Lower leg skin (tissue), 4 donors: ENCODE measurements around the gene SDK1. TPM values are rescaled to one million over a fixed set of nuclear protein-coding genes. Genes with fewer than 3 reads are reported as not detected.
"Not testable (repeated sequence)": the region's sequence is repeated elsewhere in the genome, so short reads cannot be mapped to it uniquely, and the experiment has no call there.

Source experiments
- DNase-seq, 2 donors: peaks; one replicate each; pipeline ENCODE4 v3.0.0-alpha.2; 2019; ENCODE audit warnings: low spot score in 2 of 2
- H3K4me3 ChIP-seq: fragments of 200-600 bp; sonication (generic); 2 replicates; pipeline ENCODE4 v1.5.1; 2017; ENCODE audit warnings: mild to moderate bottlenecking, low read depth; ENCODE audit not compliant: poor library complexity, severe bottlenecking
- CTCF ChIP-seq, 3 donors: fragments of 450-650 bp; IDR thresholded peaks; one replicate each; pipeline ENCODE4 v1.5.1; 2016; ENCODE audit warnings: antibody characterized with exemption in 3 of 3, mild to moderate bottlenecking in 3 of 3, moderate library complexity in 2 of 3
- POLR2A ChIP-seq, 2 donors: fragments of 450-650 bp; IDR thresholded peaks; one replicate each; pipeline ENCODE4 v1.6.1; 2016 to 2017; ENCODE audit warnings: antibody characterized with exemption in 2 of 2, mild to moderate bottlenecking in 1 of 2, moderate library complexity in 1 of 2
- WGBS, 2 donors: methylation state at CpG; one replicate each; pipeline ENCODE4 v1.1.5; 2018; 5-methylcytosine and 5-hydroxymethylcytosine counted together
- intact Hi-C: fragments of 100-400 bp; cut with DNase I; formaldehyde crosslinking; loops from one replicate; pipeline ENCODE4 v1.15.0; 2023; ENCODE audit warnings: low total_unique reads
- total RNA-seq, 4 donors: library from RNA; depleted of rRNA; stranded (reverse); fragments of >200 nt; gene quantifications; one replicate each; pipeline ENCODE4 v1.1.0, GENCODE V29; 2016

SDK1 gene
- total RNA-seq, 4 donors from 2014 or later = 1.9 to 7.2 (median 5.1) TPM

GRCh38 chr7:4214291-4215155 is 913.5 kb downstream of the SDK1 start:
- no peak overlapping the region for H3K4me3 ChIP-seq
- TF ChIP-seq POLR2A (IDR thresholded peaks at IDR 0.05) (no peak), CTCF (IDR thresholded peaks at IDR 0.05) (no peak)
- no peak for DNase-seq
- intact Hi-C loops = no loop called here
- WGBS, 2 donors = 91 to 93% methylated on average over 29 to 32 of the region's 32 CpGs

GRCh38 chr7:4215176-4215720 is 914.2 kb downstream of the SDK1 start:
- H3K4me3 ChIP-seq = no peak overlapping the region
- WGBS, 2 donors = 94 to 98% methylated on average over 16 to 17 of the region's 19 CpGs
- intact Hi-C loops = no loop called here
- no peak for DNase-seq
- no peak for TF ChIP-seq CTCF (IDR thresholded peaks at IDR 0.05)
- TF ChIP-seq POLR2A (IDR thresholded peaks at IDR 0.05) = no peak

- 21 to 26% methylated on average over 16 of the region's 16 CpGs for WGBS, 2 donors
- no peak for DNase-seq
- no peak overlapping the region for H3K4me3 ChIP-seq
- intact Hi-C loops = no loop called here
- no peak for TF ChIP-seq CTCF (IDR thresholded peaks at IDR 0.05)
- TF ChIP-seq POLR2A (IDR thresholded peaks at IDR 0.05) = no peak
These were observed 915.0 kb downstream of the SDK1 start for GRCh38 chr7:4216016-4216415.

DNA sequence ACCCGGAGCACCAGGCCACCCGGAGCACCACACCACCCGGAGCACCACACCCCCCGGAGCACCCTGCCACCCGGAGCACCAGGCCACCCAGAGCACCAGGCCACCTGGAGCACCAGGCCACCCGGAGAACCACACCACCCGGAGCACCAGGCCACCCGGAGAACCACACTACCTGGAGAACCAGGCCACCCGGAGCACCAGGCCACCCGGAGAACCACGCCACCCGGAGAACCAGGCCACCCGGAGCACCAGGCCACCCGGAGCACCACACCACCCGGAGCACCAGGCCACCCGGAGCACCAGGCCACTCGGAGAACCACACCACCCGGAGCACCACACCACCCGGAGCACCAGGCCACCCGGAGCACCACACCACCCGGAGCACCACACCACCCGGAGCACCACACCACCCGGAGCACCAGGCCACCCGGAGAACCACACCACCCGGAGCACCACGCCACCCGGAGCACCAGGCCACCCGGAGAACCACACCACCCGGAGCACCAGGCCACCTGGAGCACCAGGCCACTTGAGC is 916.1 kb downstream of the SDK1 start:
- intact Hi-C loops = not testable (repeated sequence)
- 96 to 99% methylated on average over 20 to 24 of the region's 29 CpGs for WGBS, 2 donors

DNA sequence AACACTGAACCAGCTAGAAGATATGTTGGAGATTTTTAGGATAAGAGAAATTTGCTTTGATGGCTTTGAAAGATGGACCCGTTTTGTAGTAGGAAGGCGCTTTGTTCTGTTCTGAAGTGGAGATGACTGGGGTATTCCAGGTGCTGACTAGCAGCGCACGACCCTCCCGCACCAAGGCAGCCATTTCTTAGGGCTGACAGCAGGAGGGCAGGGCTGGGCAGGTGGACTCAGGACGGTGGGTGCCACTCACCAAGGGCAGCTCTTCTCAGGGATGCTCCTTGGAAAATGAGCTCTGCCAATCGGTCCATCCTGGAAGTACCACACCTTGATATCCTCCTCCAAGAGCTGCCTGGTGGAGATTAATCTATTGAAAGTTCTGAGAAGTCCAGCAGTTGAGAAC is 917.4 kb downstream of the SDK1 start:
- intact Hi-C loops = no loop called here
- H3K4me3 ChIP-seq = no peak overlapping the region
- no peak for DNase-seq
- no peak for TF ChIP-seq CTCF (IDR thresholded peaks at IDR 0.05)
- TF ChIP-seq POLR2A (IDR thresholded peaks at IDR 0.05) = no peak
- WGBS, 2 donors = 95% methylated on average over 7 of the region's 7 CpGs

More for the DNA sequence above, 916.1 kb downstream of the SDK1 start:
- not testable (repeated sequence) for H3K4me3 ChIP-seq
- peak in 1 of 2 donors; percentile 68 for DNase-seq

- WGBS, 2 donors = 95 to 96% methylated on average over 15 of the region's 15 CpGs
- intact Hi-C loops = no loop called here
- TF ChIP-seq POLR2A (IDR thresholded peaks at IDR 0.05) (no peak), CTCF (IDR thresholded peaks at IDR 0.05) (no peak)
- no peak overlapping the region for H3K4me3 ChIP-seq
- no peak for DNase-seq
These were observed 919.0 kb downstream of the SDK1 start for GRCh38 chr7:4220011-4220410.
